ENCODE measurements around the gene MAML3.

The MAML3 gene

DNA sequence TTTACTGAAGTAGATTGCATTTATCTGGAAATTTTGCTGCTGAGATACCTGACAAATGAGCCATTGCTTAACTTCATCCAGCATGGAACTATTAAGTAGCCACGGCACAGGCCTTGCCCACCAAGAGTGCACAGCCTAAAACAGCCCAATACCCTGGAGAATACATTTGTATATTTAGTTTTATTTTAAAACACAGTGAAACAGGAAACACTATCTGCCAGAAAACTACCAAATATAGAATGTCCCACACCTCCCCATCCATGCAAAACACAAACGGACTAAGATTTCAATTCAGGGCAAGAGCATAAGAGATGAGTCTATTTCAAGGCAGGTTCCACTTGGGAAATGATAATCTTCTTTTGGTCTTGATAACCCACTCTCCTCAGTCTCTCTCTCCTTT lies 57.1 kb downstream of the MAML3 start:
- no peak for DNase-seq

DNA sequence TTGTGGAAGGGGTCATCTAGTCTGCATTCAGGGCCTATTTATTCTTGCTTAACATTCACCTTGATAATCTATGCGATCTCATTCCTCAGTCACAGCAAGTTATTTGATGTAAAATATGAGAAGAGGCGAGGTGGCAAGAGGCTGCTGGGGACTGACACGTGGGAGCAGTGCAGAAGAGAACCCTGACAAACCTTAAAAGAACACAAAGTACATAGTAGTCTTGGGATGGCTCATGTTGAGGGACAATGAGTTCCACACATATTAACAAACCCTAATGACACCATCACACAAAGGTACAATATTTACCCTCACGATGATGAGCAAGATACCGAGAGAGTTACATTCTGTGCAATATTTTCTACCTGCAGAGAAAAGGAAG lies 57.5 kb downstream of the MAML3 start:
- no peak for DNase-seq

DNA sequence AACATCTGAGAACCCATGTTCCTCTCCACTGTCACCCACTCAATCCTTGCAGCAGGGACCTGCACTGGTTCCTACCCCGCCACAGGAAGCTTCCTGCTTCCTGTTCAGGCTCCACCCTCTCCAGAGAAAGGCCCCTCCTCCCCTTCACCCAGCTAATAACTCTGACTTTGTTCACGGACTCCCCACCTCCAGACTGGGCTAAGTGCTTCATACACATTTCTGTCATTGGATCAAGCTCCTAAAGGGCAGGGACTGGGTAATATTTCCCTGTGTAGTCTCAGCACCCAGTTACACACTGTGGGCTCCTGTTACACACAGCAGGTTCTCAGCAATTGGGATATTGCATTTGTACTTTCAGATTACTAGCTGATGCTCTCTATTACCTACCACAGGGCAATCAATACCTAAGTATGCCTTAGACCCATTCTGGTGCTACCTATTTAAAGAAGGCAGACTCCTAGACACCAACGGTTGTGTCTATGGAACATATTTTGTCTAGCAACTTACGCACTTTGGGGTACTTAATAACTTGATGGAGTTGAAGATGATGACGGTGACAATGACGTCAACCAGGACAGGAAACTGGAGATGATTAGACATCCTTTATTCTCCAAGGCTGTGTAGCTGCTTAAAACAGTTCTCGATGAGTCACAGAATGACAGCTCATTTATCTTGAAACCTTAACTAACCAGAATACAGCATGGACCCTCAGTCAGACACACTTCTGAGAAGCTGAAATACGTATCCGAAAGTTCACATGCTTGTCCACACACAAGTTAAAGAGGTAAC lies 58.1 kb downstream of the MAML3 start:
- DNase-seq: peak; percentile 72 to 78

DNA sequence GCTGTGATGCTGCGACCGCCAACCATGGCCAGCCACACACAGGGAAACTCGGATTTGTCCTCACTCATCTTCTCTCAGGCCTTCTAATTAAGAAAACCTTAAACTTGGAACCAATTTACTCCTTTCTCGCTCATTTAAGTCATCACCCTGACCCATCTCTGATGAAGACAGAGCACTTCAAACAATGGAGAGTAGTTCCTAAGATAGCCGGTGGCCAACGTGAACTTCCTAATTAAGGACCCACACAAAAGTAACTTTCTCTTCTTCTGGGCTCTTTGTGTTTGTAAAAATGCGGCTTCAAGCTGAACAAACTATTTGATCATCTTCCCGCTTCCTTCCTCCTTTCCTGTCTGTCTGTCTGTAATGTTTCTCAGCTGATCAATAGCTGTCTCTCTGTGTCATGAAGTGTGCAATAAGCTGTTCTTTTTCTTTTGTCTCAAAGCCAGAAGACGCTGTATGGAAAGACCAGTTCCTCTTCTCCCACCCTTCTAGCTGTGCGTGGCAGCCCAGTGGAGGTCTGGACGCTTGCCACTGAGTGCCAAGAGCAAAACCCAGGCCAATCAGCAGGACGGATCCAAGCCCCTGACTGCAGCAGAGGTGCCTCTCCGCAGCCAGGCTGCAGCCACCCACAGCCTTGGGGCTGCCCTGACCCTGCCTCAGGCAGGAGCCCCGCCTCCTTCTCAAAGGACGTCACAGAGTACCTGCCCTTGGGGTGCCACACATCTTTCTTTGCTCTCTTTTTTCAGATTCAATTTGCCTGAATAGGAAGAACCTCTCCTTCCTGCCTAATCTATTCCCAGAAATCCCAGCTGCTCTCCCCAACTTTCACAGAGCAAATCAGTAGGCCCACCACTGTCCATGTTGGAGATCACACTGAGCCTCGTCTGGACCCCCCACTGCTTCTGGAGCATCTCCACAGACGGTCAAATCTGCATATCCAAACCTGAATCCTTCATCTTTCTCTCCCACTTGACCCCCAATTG lies 59.3 kb downstream of the MAML3 start:
- peak; percentile 56 to 76 for DNase-seq

DNA sequence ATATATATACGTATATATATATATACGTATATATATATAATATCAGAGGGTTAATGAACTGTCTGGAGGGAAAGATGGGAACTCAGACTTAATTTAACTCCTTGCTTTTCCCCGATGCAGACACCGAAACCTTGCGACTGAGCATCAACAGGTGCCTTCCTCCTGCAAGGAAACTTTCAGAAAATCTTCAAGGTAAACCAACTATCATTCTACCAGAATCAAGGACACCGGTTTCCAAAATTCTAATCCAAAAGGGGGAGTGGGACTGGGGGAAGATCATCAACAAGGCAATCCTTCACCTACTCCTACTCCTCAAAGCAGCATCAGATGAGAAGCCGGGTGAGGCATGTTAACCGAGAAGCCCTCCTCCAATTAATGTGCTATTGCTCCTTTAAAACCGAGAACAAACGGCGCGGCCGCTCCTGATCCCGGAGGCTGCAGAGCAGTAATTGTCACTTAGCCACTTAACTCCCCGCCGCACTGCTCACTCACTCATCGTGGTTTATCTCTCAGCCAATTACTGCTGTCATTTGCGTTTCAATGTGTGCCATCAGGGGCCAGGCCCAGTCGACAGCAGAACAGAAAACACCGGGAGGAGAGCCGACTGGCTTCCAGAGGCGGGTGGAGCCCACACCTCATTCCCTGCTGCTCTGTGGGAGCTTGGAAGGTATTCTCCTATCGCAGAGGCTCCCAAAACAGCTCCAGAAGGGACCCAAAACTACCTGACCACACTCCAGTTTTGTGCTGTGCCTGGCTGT lies 61.7 kb downstream of the MAML3 start:
- DNase-seq: no peak

DNA sequence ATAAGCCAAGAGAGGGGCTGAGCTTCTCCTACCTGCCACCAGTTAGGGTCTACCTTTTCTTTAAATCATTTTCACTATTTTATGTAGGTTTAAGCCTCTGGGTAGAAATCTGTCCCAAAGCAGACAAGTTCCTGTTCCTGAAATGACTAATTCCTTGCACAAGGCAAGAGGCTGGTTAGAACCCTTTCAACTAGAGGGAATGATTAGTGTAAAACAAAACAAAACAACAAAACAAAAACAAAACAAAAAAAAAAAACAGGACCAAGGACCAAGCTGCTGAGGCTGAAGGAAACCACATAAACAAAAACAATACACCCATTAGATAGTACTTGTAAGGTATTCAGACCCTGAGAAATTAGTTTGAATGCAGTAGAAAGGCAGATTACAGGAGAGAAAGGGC lies 62.7 kb downstream of the MAML3 start:
- DNase-seq: no peak

DNA sequence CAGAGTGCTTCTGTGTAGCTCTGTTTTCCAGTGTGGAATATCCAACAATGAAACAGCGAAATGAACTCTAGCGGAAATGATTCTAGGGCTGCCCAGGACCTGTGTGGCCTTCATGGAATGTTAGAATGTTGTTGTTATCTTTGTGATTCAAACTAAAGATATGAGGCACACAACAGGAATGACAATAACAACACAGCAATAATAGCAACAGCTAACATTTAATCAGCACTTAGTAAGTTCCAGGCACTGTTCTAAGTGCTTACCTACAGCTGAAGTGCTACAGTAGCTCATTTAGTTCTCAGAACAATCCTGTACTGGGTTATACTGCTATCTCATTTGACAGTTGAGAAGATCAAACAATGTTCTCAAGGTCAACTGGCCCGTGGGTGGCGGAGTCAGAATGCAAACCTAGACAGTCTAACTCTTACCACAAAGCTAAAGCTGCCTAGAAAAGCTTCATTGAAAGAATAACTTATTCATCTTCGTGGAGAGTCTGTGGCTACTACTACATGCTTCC lies 63.7 kb downstream of the MAML3 start:
- DNase-seq: no peak

DNA sequence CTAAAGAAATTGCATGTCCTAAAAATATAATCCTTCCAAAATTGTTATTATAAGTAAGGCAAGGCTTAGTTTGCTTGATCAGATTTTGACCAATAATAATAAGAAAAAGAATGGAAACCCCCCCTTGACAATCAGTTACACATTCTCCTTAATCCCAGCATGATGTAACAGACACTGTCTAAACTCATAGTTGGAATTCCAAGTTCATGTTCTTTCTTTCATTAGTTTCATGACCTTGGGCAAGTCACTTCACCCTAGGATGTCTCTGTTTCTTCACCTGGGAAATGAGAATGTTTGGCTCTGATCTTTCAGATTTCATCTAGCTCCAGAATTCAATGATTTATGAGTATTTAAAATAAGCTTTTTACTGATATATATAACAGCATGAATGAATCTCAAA lies 64.8 kb downstream of the MAML3 start:
- no peak for DNase-seq

DNA sequence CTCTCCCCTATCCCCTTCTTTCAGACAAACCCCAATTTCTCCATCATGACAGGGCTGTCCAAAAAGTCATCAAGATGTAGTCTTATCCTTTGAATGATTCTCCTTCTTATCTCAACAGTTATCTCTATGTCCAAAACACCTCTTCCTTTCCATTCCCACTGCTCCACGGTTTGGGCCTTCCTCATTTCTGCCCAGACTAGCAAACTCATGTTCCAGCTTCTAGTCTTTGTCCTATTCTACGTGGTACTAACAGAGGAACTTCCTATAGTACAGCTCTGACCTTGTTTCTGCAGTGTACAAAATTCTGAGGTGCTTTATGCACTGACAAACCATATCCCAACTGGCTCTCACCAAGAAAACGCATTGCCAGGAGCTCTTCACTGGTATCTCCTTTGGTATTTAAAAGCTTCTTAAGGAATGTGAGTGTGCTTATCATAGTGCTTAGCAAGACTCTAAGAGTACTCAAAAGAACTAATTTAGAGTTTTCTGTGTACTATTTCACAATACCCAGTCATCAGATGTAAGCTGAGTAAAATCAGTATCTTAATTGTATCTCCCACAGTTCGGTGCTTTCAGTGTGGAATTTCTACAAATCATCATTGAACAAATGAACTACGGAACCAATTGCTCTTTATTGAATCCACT lies 65.5 kb downstream of the MAML3 start:
- DNase-seq: no peak

DNA sequence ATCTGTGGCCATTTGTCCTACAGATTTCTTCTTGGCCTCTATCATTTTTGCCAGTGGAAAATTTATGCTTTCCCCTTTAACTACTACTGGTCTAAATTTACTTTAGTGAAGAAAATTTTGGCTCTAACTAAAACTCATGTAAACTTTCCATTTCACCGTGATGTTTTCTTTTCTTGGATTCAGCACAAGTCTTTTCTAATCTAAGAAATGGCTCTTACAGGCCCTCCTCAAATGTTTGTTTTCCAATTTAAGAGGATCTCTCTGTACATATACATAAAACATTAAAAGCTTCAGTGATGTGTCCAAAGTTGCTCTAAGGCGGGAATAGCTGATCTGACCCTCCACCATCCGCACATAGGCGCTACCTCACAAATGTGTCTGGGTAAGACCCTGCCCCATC lies 68.1 kb downstream of the MAML3 start:
- no peak for DNase-seq

DNA sequence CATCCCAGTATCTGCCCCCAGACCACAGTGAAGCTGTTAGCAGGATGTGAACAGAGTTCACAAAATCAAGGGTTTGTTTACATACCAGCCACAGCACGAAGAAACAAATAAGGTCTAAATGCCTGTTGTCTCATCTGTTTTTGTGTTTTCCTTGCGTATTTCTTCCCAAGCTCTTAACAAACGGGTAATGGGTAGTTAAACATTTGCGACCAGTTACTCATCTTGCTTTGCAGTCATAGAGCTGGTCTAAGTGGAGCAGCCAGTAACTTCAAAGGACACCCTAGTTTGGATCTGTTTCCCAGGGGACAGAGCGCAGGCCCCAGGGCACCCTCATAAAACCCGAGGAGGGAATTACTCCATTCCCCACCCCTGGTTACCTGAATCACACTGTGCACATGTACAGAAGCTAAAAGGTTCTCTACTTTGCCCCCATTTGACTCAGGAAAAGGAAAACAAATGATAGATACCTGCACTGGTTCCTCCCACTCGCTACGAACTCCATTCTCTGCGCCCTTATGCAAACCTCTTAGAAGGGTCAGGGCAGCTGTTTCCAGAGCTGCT lies 68.8 kb downstream of the MAML3 start:
- no peak for DNase-seq

DNA sequence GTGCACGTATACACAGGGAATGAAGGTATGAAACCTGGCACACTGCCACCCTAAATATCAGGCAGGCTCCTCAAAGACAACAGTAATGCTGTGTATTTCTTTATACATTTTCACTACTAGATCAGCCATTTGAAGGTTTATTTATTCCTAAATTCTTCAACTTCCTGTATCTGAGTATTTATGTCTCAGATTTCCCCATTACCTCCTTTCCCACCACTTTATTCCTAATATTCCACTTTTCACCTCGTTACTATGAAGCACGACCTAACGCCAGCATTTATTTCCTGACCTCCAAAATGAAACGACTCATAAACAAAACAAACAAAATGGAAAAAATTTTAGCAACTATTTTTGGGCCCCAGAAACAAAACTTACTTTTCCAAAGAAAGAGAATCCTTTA lies 69.6 kb downstream of the MAML3 start:
- no peak for DNase-seq

DNA sequence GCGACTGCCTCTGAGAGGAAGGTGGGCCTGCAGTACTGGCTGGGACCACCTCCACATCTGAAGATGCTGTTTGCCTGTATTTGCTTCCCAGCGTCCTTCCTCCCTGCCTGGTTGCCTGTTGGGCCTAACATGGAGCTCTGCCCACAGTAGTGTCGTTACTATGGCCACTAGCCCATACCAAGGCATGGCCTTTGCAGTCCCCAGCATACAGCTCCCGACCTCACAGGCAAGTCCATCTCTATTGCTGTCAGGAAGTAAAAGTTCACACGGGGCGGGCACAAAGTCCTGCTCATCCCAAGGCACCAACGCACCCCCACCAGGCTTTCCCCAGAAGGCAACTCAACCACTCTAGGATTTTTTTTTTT lies 71.6 kb downstream of the MAML3 start:
- DNase-seq: no peak

DNA sequence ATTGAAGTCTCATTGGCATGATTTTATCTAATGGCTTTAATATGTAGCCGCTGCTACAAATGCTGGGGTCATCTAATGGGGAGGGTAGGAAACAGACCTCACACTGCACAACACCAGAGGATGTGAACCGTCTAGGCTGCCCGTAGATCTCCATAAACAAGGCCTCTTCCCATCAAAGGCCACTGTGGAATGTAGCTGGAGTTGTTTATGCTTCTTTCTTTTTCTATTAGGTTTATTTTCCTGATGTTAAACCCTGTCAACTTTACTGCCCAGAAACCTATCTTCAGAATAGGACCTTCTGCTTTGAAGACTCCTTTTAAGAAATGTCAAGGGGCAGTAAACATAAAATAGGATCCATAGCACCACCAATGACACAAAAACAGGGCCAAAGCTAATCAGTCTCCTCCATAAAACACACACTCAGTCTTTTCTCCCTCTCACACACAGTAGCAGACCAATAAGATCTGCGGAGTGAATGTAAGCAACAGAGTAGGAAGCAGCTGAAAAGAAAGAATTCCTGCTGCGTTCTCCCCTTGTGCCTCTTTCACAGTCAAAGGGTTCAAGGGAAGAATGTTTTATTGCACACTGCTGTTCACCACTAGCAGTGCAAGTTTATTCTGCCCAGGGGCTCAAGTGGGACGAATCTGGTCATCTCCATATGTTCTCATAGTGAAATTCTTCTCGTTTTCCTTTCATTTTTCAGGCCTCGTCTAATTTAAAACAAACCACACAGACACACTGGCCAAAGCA lies 72.2 kb downstream of the MAML3 start:
- DNase-seq: no peak

DNA sequence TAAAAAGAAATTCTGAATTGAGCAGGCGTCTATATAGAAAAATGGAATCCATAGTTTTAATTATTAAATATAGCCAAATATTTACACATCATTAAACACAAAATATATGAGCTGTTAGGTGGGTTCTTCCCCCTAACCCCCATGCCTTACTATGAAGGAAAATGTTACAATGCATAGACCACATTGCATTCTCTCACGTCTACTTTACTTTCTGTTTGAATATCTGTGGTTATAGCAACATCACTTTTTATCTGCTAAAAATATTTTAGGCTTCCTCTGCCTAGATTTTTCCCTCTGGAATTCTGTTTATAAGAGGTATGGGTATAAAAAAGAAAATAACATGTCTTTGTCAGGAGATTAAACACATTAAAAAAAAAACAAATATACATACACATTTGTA lies 73.1 kb downstream of the MAML3 start:
- no peak for DNase-seq

DNA sequence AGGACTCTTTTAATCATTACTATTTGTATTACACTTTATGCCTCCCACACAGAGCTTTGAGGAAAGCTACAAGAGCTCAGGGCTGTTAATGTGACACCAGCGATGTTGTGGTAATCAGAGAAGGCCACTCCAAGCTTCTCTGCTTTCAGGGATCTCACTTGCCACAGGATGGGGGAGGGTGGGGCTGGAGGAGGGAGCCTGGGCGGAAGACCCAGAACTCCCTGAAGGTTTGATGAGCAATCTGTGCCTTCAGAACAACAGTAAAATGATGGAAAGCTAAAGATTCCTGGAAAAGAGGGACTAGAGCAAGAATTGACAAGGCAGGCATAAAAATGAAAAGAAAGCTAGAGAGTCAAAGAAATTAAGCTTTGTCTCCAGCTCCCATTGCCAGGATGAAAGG lies 75.6 kb downstream of the MAML3 start:
- no peak for DNase-seq

DNA sequence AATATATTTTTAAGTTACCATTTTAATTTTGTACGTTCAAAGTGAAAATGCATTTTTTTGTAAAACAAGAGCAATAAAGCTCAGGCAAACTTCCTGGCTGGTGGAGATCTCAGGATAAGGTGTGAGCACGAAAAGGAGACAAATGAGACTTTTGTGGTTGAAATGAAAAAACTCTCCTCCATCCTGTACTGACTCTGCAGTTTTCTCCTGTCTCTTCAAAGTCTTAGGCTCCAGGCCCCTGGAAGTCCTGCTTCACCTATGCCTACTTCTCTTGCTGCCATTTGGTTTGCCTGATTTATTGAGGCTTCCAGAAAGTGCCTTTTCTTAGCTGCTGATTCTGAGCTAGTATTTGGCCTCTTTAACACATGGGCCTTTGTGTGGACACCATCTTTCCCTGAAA lies 77.7 kb downstream of the MAML3 start:
- no peak for DNase-seq

DNA sequence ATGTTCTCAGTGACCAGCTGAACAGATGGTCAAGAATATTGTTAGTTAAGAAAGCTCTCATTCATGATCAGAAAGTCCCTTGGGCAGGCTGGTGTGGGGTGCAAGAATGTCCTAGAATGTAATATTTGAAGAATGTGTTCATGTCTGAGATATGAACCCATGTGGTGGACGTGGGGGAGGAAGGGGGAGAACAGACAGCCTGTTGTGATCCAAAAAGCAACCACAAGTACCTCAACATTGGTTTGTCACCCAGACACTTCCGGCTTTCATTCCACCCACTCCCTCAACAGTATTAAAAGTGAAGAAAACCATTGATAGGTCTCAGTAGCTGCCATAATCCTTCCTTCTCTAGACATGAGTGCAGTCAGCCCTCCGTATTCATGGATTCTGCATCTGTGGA lies 82.2 kb downstream of the MAML3 start:
- peak; percentile 61 to 73 for DNase-seq

DNA sequence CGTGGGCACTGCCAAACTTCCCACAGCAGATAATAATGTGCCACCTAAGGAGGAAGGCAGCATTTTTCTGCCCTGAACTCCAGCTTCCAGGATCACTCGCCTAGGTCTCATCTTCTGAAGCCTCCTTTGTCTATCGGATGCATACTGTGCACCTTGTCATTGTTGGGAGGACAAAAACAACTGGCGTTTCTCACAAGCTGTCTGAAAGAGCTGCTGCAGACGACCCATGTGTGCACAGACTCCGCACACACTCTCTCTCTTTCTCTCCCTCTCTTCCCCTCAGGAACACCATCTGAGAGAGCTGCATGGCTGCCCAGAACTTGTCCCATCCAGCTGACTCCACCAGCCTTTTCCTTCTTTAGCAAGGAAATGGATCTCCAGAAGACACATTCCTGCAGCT lies 83.0 kb downstream of the MAML3 start:
- no peak for DNase-seq

DNA sequence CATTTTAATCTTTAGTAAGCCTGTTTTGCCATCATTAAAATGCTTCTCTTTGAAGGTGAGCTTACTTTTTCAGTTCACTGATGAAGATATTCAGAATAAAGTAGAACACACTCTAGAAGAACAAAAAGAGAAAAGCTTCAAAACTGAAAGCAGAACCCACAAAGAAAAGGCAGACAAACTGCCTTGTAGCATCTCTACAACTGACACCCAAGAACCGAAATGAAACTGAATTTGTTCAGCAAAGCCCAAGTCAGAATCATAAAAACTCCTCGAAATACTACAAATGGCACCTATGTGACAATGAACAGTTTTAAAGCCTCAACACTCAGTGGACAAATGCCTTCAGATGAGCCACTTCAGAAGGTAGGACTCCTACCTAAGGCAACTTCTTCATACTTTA lies 83.6 kb downstream of the MAML3 start:
- no peak for DNase-seq

DNA sequence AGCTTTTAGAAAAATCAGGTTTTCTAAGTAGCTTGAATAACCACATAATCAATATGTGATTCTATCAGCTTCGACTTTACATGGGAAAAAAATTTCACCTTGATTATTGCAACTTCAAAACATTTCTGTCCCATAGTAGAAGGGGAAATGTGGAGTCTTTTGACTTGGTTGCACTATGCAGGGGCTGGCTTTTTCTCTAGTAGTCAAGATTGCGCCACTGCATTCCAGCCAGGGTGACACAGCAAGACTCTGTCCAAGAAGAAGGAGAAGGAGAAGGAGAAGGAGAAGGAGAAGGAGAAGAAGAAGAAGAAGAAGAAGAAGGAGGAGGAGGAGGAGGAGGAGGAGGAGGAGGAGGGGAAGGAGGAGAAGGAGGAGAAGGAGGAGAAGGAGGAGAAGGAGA lies 84.9 kb downstream of the MAML3 start:
- DNase-seq: no peak

DNA sequence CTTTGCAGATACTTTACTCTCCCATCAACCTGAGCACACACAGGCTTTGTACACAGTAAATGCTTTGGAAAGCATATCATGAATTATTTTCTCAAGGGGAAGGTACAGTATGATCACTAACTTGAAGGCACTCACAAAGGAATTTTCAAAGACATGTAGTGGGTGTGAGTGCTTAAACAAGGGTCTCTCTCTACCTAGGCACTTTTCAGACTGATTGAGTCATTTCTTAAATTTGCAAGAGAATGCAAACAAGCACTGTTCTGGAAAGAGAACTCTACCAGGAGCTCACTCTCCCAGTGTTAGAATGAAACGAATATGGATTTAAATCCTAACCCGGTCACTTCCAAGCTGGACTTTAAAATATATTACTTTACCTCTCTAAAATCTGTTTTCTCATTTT lies 85.7 kb downstream of the MAML3 start:
- DNase-seq: no peak
